ENCODE results near the gene TIAL1. TPM values are rescaled to one million over a fixed set of nuclear protein-coding genes. Genes with fewer than 3 reads are reported as not detected.
"Not testable (repeated sequence)": the region's sequence is repeated elsewhere in the genome, so short reads cannot be mapped to it uniquely, and the experiment has no call there.

The TIAL1 gene
- total and polyA plus RNA-seq, 2 of the 13 experiments (the other 11 are each of a cell fraction or from before 2014, with no cell fraction given) = 31.5 to 148 TPM

DNA sequence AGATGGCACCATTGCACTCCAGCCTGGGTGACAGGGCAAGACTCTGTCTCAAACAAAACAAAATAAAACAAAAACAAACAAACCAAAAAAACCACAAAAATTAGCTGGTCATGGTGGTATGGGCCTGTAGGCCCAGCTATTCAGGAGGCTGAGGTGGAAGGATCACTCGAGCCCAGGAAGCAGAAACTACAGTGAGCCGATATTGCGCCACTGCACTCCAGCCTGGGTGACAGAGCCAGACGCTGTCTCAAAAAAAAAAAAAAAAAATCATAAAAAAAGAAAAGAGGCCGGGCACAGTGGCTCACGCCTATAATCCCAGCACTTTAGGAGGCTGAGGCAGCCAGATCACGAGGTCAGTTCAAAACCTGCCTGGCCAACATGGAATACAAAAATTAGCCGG, 64.0 kb downstream of the TIAL1 start:
- CTCF ChIA-PET (ENCODE audit: low intra/inter-chr PET ratio, low total read pairs) = not testable (repeated sequence)
- 43% methylated on average over 8 of the region's 8 CpGs for WGBS (ENCODE audit: low lambda C conversion rate)

GRCh38 chr10:119532251-119532650, 64.5 kb downstream of the TIAL1 start:
- BruUV-seq (replicated peaks); H4K20me1 ChIP-seq (ENCODE audit: insufficient read depth, low read length); DNase-seq (ENCODE audit: low spot score); ATAC-seq; H3K9ac ChIP-seq (ENCODE audit: insufficient read depth, low read depth, low read length); H3K36me3 ChIP-seq (replicated peaks in 1 of 2; ENCODE audit: control insufficient read depth in 1 of 2, insufficient read depth in 2 of 2, low read length in 2 of 2); H3K79me2 ChIP-seq (ENCODE audit: insufficient read depth, low read length); H3K4me3 ChIP-seq (replicated peaks in 1 of 3; ENCODE audit: insufficient read depth in 1 of 3, low read depth in 2 of 3, low read length in 3 of 3); intact Hi-C loops (cut with micrococcal nuclease; ENCODE audit: unreplicated experiment); H3K27me3 ChIP-seq (ENCODE audit: control insufficient read depth in 1 of 2, insufficient read depth in 2 of 2, low read length in 2 of 2); FAIRE-seq; H3K27ac ChIP-seq (ENCODE audit: extremely low read length, insufficient read depth, low read length); CTCF ChIA-PET (ENCODE audit: low intra/inter-chr PET ratio, low total read pairs); H3K9me3 ChIP-seq (ENCODE audit: low read length); H2AFZ ChIP-seq (ENCODE audit: low read length); H3K4me2 ChIP-seq (ENCODE audit: low read depth, low read length): not testable (repeated sequence)
- in situ Hi-C loops (cut with HindIII; ENCODE audit: extremely low pct_ligation_motif_present, low pct_unique_long_range_greater_than_20kb) = loop anchor here (25.0 kb wide), 1 partner anchor 345 kb away; the partner anchor contains the start of gene PRDX3
- H3K4me1 ChIP-seq (ENCODE audit: insufficient read depth, low read length) = peaks cover 21% of the 10 kb centered on the region
- 82% methylated on average over 8 of the region's 8 CpGs for WGBS (ENCODE audit: low lambda C conversion rate)
- POLR2A ChIA-PET = interaction anchor here (0.7 kb wide), 1 partner anchor 430 kb away, joined by 3 read pairs; no protein-coding TSS in a partner anchor

More for the DNA sequence above, 64.0 kb downstream of the TIAL1 start:
- FAIRE-seq; ATAC-seq; H3K4me2 ChIP-seq (ENCODE audit: low read depth, low read length); H3K9me3 ChIP-seq (ENCODE audit: low read length); H3K4me3 ChIP-seq (replicated peaks in 1 of 3; ENCODE audit: insufficient read depth in 1 of 3, low read depth in 2 of 3, low read length in 3 of 3); H3K79me2 ChIP-seq (ENCODE audit: insufficient read depth, low read length); H3K36me3 ChIP-seq (replicated peaks in 1 of 2; ENCODE audit: control insufficient read depth in 1 of 2, insufficient read depth in 2 of 2, low read length in 2 of 2); H3K27ac ChIP-seq (ENCODE audit: extremely low read length, insufficient read depth, low read length); H3K27me3 ChIP-seq (ENCODE audit: control insufficient read depth in 1 of 2, insufficient read depth in 2 of 2, low read length in 2 of 2); DNase-seq (ENCODE audit: low spot score); H4K20me1 ChIP-seq (ENCODE audit: insufficient read depth, low read length); H2AFZ ChIP-seq (ENCODE audit: low read length); intact Hi-C loops (cut with micrococcal nuclease; ENCODE audit: unreplicated experiment); BruUV-seq (replicated peaks); H3K9ac ChIP-seq (ENCODE audit: insufficient read depth, low read depth, low read length): not testable (repeated sequence)
- in situ Hi-C loops (cut with HindIII; ENCODE audit: extremely low pct_ligation_motif_present, low pct_unique_long_range_greater_than_20kb) = loop anchor here (25.0 kb wide), 1 partner anchor 345 kb away; the partner anchor contains the start of gene PRDX3
- peaks cover 27% of the 10 kb centered on the region for H3K4me1 ChIP-seq (ENCODE audit: insufficient read depth, low read length)
- POLR2A ChIA-PET = interaction anchor here (0.7 kb wide), 1 partner anchor 431 kb away, joined by 3 read pairs; no protein-coding TSS in a partner anchor

DNA sequence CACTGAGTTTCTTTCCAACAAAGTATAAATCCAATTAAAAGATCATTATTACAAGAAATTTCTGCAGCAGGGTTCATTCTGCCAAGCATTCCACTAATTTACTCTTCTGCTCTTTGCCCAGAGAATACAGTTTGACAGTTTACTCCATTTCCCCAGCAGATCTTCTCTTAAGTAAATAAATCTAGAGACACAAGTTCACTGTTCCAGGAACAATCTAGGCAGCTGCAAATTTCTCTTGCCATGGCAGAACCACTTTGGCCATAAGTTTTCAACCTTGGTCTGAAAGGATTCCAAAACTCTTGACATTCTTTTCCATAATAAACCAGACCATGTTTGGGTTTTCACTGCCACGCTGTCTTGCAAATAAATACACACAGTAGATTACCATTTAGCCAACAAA, 65.7 kb downstream of the TIAL1 start:
- CTCF ChIA-PET (ENCODE audit: low intra/inter-chr PET ratio, low total read pairs) = no interaction called here
- H3K79me2 ChIP-seq (ENCODE audit: insufficient read depth, low read length) = no peaks in the 10 kb centered on the region

GRCh38 chr10:119528663-119529237, 68.0 kb downstream of the TIAL1 start:
- WGBS (ENCODE audit: low lambda C conversion rate) = 65% methylated on average over 8 of the region's 8 CpGs
- H2AFZ ChIP-seq (ENCODE audit: low read length); BruUV-seq (replicated peaks); POLR2A ChIA-PET; H3K79me2 ChIP-seq (ENCODE audit: insufficient read depth, low read length); intact Hi-C loops (cut with micrococcal nuclease; ENCODE audit: unreplicated experiment); H3K9ac ChIP-seq (ENCODE audit: insufficient read depth, low read depth, low read length); FAIRE-seq; H3K4me3 ChIP-seq (replicated peaks in 1 of 3; ENCODE audit: insufficient read depth in 1 of 3, low read depth in 2 of 3, low read length in 3 of 3); H3K36me3 ChIP-seq (replicated peaks in 1 of 2; ENCODE audit: control insufficient read depth in 1 of 2, insufficient read depth in 2 of 2, low read length in 2 of 2); ATAC-seq; H4K20me1 ChIP-seq (ENCODE audit: insufficient read depth, low read length); DNase-seq (ENCODE audit: low spot score); H3K4me2 ChIP-seq (ENCODE audit: low read depth, low read length); CTCF ChIA-PET (ENCODE audit: low intra/inter-chr PET ratio, low total read pairs); H3K27ac ChIP-seq (ENCODE audit: extremely low read length, insufficient read depth, low read length); H3K9me3 ChIP-seq (ENCODE audit: low read length); H3K27me3 ChIP-seq (ENCODE audit: control insufficient read depth in 1 of 2, insufficient read depth in 2 of 2, low read length in 2 of 2): not testable (repeated sequence)
- H3K4me1 ChIP-seq (ENCODE audit: insufficient read depth, low read length) = peaks cover 21% of the 10 kb centered on the region
- in situ Hi-C loops (cut with HindIII; ENCODE audit: extremely low pct_ligation_motif_present, low pct_unique_long_range_greater_than_20kb) = loop anchor here (25.0 kb wide), 1 partner anchor 341 kb away; the partner anchor contains the start of gene PRDX3

More for the DNA sequence above, 65.7 kb downstream of the TIAL1 start:
- intact Hi-C loops (cut with micrococcal nuclease; ENCODE audit: unreplicated experiment) = no loop called here
- POLR2A ChIA-PET = no interaction called here
- H2AFZ ChIP-seq (ENCODE audit: low read length) = no peak overlapping the region
- H3K27me3 ChIP-seq (ENCODE audit: control insufficient read depth in 1 of 2, insufficient read depth in 2 of 2, low read length in 2 of 2) = no peaks in the 10 kb centered on the region
- no peak for FAIRE-seq
- H3K4me2 ChIP-seq (ENCODE audit: low read depth, low read length) = 0 out of 2 replicates have a peak overlapping the region, but pooled peaks have one; percentile 10
- peak; percentile 52; the same call in 2 of the 3 replicates for ATAC-seq
- WGBS (ENCODE audit: low lambda C conversion rate) = 0% methylated on average over 1 of the region's 1 CpG
- BruUV-seq (replicated peaks) = no TSS peak
- H3K27ac ChIP-seq (ENCODE audit: extremely low read length, insufficient read depth, low read length) = no peak overlapping the region
- no peaks in the 10 kb centered on the region for H4K20me1 ChIP-seq (ENCODE audit: insufficient read depth, low read length)
- in situ Hi-C loops (cut with HindIII; ENCODE audit: extremely low pct_ligation_motif_present, low pct_unique_long_range_greater_than_20kb) = loop anchor here (25.0 kb wide), 1 partner anchor 344 kb away; the partner anchor contains the start of gene PRDX3
- peak; percentile 54 for DNase-seq (ENCODE audit: low spot score)
- H3K4me3 ChIP-seq (replicated peaks in 1 of 3; ENCODE audit: insufficient read depth in 1 of 3, low read depth in 2 of 3, low read length in 3 of 3) = no peak overlapping the region
- H3K36me3 ChIP-seq (replicated peaks in 1 of 2; ENCODE audit: control insufficient read depth in 1 of 2, insufficient read depth in 2 of 2, low read length in 2 of 2) = no peaks in the 10 kb centered on the region
- H3K4me1 ChIP-seq (ENCODE audit: insufficient read depth, low read length) = peaks cover 21% of the 10 kb centered on the region
- H3K9me3 ChIP-seq (ENCODE audit: low read length) = no peaks in the 10 kb centered on the region
- TF ChIP-seq ZNF510 (CRISPR knock-in tag; IDR thresholded peaks at IDR 0.05; ENCODE audit: low read depth) (no peak), MTA1 (CRISPR knock-in tag; IDR thresholded peaks at IDR 0.05; ENCODE audit: borderline replicate concordance) (no peak)
- H3K9ac ChIP-seq (ENCODE audit: insufficient read depth, low read depth, low read length) = no peak overlapping the region

All from HepG2 (cell line).